NCI-H226 (cell line): Measurements from ENCODE around the gene GDAP1L1.
"Not testable (repeated sequence)": the region's sequence is repeated elsewhere in the genome, so short reads cannot be mapped to it uniquely, and the experiment has no call there.

Experiments used
- DNase-seq: peaks from one replicate; pipeline ENCODE4 v3.0.0-alpha.2; 2015

GDAP1L1 gene

GRCh38 chr20:44221368-44221954 is 25.6 kb upstream of the GDAP1L1 start:
- no peak for DNase-seq

GRCh38 chr20:44222027-44222426 is 25.1 kb upstream of the GDAP1L1 start:
- DNase-seq = no peak

- peak; percentile 29 for DNase-seq
These were observed 24.3 kb upstream of the GDAP1L1 start for GRCh38 chr20:44222633-44223368.

- no peak for DNase-seq
These were observed 23.4 kb upstream of the GDAP1L1 start for GRCh38 chr20:44223721-44224120.

DNA sequence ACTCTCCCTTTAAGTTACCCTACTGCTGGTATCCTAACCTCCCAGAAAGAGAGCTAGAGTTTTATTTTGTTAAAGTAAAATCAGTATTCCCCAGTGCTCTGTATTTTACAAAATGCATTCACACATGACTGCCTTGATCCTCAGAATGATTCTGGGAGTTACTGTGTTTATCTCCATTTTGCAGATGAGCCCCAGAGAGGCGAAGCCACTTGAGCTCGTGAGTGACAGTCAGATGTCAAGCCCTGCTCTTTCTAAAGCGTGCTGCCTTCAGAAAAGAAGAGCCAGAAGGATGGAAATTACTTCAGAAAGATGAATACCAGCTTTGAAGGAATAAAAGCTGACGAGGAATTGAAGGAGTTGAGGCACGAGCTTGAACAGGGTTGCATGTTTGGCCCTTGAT is 22.5 kb upstream of the GDAP1L1 start:
- no peak for DNase-seq

DNA sequence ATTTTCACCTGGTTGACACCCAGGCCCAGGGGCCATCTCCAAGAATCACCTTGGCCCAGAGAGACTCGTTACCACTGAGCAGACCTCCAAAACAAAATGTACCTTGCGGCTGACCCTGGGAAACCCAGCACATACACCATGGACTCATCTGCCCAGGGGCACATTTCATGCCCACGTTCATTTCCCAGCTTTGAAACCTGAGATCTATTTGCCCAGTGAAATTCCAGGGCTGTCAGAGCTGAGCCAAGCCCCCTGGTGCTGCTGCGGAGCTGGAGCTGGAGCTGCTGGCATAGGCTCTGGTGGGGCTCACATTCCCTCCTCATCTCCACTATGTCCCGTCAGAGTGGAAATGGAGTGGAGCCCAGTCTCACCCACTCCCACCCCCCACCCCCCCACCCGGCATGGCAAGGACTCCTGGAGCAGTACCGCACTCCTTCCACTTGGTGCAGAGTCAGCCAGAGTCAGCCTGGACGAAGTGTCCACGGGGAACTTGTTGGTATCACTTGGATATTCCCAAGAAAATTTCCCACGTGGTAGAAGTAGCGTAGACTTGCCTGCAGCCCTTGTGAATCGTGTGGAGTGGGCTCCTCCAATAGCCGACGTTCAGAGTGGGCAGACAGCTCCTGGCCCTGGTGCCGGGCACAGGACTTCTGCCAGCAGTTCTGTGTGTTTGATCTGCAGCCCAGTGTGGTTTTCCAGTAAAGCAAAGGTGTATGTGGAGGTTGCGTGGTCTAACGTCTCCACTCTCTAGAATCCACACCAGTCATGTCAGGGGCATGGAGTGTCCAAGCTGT is 18.4 kb upstream of the GDAP1L1 start:
- DNase-seq = no peak

- peak; percentile 24 for DNase-seq
These were observed 15.9 kb upstream of the GDAP1L1 start for GRCh38 chr20:44231193-44231592.

DNA sequence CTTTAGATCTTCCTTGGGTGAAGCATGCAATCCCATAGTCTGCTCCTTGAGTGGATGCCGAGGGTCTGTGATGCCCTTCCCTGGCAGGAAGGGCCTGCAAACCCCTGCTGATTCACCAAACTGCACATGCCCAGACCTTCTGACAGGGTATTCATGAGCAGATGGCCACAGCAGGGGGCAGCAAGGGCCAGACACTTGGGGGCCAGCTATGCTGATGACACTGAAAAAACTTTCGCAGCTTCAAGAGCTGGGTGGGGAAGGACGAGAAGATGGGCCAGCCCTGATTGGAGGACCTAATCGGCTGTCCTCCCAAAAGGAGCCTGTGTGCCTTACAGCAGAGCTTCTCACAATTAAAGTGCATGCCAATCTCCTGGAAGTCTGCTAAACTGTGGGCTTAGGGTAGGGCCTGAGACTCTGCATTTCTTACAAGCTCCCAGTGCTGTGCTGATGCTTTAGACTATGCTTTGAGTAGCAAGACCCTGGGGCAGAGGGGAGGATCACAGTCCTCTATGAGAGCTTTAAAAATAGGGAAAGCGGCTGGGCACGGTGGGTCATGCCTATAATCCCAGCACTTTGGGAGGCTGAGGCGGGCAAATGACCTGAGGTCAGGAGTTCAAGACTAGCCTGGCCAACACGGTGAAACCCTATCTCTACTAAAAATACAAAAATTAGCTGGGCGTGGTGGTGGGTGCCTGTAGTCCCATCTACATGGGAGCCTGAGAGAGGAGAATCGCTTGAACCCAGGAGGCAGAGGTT is 15.2 kb upstream of the GDAP1L1 start:
- no peak for DNase-seq

GRCh38 chr20:44232469-44232856 is 14.6 kb upstream of the GDAP1L1 start:
- DNase-seq = not testable (repeated sequence)

GRCh38 chr20:44233436-44234016 is 13.6 kb upstream of the GDAP1L1 start:
- DNase-seq = no peak

- DNase-seq = no peak
These were observed 12.4 kb upstream of the GDAP1L1 start for GRCh38 chr20:44234566-44235317.

- DNase-seq = no peak
These were observed 11.4 kb upstream of the GDAP1L1 start for GRCh38 chr20:44235702-44236101.

DNA sequence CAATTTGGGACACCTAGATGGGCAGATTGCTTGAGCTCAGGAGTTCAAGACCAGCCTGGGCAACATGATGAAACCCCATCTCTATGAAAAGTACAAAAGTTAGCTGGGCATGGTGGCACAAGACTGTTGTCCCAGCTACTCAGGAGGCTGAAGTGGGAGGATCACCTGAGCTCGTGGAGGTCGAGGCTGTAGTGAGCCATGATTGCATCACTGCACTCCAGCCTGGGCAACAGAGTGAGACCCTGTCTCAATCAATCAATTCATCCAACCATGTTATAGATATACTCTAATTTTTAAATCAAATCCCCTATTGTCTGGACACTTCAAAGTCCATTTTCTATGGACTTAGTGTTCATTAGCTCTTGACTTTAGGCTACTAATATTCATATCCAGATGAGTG is 10.3 kb upstream of the GDAP1L1 start:
- DNase-seq = not testable (repeated sequence)

- no peak for DNase-seq
These were observed 5.3 kb upstream of the GDAP1L1 start for GRCh38 chr20:44241796-44242195.

GRCh38 chr20:44245977-44246376 is 1.1 kb upstream of the GDAP1L1 start:
- no peak for DNase-seq

DNA sequence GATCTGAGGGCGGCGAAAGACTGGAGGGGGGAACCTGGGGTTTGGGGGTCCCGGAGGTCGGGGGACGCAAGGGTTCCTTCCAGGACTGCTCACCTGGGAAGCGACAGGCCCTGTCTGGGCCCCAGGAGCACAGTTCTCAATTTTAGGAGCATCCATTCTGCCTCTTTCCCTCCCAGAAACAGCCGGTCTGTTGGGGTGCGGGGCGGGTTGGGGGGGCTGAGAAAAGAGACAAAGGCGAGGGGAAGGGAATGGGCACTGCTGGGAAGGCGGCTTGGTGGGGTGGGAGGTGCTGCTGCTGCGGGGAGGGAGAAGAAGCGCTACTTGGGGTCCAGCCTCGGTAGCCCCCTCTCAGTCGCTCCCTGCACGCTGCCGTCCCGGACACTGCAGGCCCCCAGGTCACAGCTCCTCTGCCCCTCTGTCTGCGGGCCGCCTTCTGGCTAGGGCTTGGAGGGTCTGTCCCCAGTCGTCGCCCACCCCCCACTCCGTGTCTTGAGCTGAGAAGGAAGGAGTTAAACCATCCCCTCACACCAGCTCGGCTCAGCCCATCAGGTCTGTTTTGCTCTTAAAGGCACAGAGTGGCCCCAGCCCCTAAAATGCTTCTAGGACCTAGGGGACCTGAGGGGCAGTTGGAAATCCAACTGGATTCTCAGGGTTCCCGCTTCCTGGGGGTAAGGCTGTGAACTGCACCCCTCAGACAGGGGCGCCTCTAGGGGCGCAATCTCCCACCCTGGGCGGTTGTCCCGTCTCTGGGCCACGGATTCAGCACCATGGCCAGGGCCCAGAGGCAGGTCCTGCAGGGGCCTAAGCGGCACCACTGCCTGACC is 690 bp downstream of the GDAP1L1 start:
- peak; percentile 50 for DNase-seq

DNA sequence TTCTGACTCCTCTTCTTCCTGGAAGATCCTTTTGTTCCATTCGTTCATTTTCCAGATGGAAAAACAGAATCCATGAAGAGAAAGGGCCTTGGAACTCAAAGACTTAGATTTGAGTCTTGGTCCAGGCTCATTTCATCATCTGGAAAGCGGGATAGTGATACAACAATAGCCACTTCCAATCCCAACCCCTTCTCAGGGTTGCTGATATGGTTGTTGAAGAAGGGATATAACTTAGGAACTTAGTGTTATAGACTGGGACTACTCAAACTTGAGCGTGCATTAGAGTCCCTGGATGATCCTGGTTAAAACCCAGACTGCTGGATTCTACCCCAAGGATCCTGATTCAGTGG is 1.3 kb downstream of the GDAP1L1 start:
- DNase-seq = no peak

DNA sequence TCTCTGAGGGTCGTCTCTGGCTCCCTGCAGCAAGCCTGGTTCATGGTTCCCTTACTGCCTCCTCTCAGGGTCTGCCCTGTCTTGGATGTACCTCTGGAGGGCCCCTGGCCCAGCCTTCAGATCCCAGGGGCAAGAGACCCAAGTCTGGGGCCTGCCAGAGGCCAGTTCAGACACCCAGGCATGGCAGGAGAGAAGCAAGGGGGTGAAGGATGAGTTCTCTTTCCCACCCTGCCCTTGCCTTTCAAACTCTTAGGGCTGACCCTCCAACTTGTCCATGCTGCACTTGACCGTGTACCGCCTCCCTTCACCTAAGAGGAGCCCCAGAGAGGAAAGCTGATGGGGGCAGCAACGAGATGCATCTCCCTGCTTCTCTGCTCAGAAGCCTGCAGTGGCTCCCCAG is 4.2 kb downstream of the GDAP1L1 start:
- no peak for DNase-seq

DNA sequence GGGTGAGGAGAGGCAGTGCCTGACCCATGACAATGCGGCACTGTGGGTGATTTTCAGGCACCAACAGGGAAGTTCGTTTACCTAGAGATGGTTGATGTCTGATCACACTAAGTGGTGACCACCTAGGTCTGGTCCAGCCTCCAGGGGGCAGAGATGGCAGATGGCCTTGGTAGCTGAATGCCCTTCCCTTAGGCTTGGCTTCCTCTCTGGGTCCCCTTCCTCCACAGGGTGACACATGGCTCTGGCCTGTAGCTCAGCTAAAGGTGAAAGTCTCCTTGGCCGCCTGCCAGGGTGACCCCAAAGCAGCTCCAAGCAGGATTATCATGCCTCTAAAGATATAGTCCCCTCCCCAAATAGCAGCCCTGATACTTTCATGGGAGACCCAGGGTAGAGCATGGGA is 6.4 kb downstream of the GDAP1L1 start:
- no peak for DNase-seq

- no peak for DNase-seq
These were observed 7.0 kb downstream of the GDAP1L1 start for GRCh38 chr20:44254073-44254472.

DNA sequence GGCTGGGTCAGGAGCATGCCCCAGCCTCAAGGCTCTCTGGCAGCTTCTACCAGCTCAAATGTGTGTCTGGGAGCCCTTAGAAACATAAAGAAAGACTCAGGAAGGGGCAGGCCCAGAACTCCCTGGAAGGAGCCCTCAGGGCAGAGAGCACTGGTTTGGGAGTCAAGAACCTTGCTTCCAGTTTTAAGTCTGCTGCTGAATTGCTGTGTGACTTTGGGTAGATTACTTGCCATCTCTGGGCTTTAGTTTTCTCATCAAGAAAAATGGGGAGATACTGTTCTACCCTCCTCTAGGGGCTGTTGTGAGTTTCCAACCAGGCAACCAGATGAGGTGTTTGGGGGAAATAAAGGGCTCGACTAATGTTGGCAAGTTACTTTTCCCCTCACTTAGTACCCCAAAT is 8.8 kb downstream of the GDAP1L1 start:
- DNase-seq = no peak
